ENCODE results near the gene BUB1. TPM values are rescaled to one million over a fixed set of nuclear protein-coding genes. Genes with fewer than 3 reads are reported as not detected.

BUB1 gene
- polyA plus RNA-seq, 2 of the 4 experiments (the other 2 are of a cell fraction), result 36.9 to 65.5 TPM

DNA sequence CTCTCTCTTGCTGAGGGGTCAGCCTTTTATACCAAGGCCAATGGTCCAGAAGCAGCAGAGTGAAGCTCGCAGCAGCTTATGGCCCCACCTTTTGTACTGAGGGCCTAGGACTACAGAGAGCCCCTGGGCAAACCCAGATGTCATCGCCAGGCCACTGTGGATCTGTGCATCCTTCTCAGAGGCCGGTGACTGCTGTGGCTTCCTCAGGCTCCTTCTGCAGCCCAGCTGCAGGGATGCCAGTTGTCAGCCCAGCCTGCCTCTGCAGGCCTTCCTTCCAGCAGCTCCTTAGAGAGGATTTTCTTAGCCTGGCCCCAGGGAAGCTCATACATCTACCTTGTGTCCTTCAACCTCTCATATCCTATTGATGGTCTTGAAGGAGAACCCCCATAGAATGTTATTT, 48.0 kb upstream of the BUB1 start:
- ChIA-PET CTCF (no interaction called here), POLR2A (no interaction called here)
- no peak for DNase-seq (ENCODE audit: low read depth in 1 of 2, low spot score in 1 of 2)
- H3K9me3 ChIP-seq, result no peaks in the 10 kb centered on the region
- 40% methylated on average over 1 of the region's 3 CpGs for WGBS (ENCODE audit: missing lambda C conversion rate)
- H3K4me2 ChIP-seq, result no peak overlapping the region
- peak in 1 of 2 experiments; percentile 45; a peak in 3 of 6 replicates for ATAC-seq
- H3K4me3 ChIP-seq, result no peak overlapping the region
- H3K4me1 ChIP-seq, result no peaks in the 10 kb centered on the region
- FAIRE-seq, result no peak
- no peak overlapping the region for H3K27ac ChIP-seq
- TF ChIP-seq, protein P1, sequence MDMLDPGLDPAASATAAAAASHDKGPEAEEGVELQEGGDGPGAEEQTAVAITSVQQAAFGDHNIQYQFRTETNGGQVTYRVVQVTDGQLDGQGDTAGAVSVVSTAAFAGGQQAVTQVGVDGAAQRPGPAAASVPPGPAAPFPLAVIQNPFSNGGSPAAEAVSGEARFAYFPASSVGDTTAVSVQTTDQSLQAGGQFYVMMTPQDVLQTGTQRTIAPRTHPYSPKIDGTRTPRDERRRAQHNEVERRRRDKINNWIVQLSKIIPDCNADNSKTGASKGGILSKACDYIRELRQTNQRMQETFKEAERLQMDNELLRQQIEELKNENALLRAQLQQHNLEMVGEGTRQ (IDR thresholded peaks at IDR 0.05), result no peak
- no peak for TF ChIP-seq ESRRA (IDR thresholded peaks at IDR 0.05; ENCODE audit: borderline replicate concordance, low read length)
- no peak for TF ChIP-seq HOXB5 (CRISPR knock-in tag; IDR thresholded peaks at IDR 0.05)
- no peak for TF ChIP-seq HOXB13 (CRISPR knock-in tag; IDR thresholded peaks at IDR 0.05; ENCODE audit: low read depth)
- TF ChIP-seq, protein P2, sequence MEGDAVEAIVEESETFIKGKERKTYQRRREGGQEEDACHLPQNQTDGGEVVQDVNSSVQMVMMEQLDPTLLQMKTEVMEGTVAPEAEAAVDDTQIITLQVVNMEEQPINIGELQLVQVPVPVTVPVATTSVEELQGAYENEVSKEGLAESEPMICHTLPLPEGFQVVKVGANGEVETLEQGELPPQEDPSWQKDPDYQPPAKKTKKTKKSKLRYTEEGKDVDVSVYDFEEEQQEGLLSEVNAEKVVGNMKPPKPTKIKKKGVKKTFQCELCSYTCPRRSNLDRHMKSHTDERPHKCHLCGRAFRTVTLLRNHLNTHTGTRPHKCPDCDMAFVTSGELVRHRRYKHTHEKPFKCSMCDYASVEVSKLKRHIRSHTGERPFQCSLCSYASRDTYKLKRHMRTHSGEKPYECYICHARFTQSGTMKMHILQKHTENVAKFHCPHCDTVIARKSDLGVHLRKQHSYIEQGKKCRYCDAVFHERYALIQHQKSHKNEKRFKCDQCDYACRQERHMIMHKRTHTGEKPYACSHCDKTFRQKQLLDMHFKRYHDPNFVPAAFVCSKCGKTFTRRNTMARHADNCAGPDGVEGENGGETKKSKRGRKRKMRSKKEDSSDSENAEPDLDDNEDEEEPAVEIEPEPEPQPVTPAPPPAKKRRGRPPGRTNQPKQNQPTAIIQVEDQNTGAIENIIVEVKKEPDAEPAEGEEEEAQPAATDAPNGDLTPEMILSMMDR (IDR thresholded peaks at IDR 0.05), result no peak
- no peak for TF ChIP-seq HEYL (CRISPR knock-in tag; IDR thresholded peaks at IDR 0.05)
- TF ChIP-seq EHMT2 (IDR thresholded peaks at IDR 0.05; ENCODE audit: low read depth), result no peak
- no peak for TF ChIP-seq EHF (CRISPR knock-in tag; IDR thresholded peaks at IDR 0.05)
- TF ChIP-seq RARB (CRISPR knock-in tag; IDR thresholded peaks at IDR 0.05), result no peak
- TF ChIP-seq, protein P3, sequence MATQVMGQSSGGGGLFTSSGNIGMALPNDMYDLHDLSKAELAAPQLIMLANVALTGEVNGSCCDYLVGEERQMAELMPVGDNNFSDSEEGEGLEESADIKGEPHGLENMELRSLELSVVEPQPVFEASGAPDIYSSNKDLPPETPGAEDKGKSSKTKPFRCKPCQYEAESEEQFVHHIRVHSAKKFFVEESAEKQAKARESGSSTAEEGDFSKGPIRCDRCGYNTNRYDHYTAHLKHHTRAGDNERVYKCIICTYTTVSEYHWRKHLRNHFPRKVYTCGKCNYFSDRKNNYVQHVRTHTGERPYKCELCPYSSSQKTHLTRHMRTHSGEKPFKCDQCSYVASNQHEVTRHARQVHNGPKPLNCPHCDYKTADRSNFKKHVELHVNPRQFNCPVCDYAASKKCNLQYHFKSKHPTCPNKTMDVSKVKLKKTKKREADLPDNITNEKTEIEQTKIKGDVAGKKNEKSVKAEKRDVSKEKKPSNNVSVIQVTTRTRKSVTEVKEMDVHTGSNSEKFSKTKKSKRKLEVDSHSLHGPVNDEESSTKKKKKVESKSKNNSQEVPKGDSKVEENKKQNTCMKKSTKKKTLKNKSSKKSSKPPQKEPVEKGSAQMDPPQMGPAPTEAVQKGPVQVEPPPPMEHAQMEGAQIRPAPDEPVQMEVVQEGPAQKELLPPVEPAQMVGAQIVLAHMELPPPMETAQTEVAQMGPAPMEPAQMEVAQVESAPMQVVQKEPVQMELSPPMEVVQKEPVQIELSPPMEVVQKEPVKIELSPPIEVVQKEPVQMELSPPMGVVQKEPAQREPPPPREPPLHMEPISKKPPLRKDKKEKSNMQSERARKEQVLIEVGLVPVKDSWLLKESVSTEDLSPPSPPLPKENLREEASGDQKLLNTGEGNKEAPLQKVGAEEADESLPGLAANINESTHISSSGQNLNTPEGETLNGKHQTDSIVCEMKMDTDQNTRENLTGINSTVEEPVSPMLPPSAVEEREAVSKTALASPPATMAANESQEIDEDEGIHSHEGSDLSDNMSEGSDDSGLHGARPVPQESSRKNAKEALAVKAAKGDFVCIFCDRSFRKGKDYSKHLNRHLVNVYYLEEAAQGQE (IDR thresholded peaks at IDR 0.05), result no peak
- TF ChIP-seq, protein P4, sequence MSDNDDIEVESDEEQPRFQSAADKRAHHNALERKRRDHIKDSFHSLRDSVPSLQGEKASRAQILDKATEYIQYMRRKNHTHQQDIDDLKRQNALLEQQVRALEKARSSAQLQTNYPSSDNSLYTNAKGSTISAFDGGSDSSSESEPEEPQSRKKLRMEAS (IDR thresholded peaks at IDR 0.05), result no peak
- no peak for TF ChIP-seq CBX8 (IDR thresholded peaks at IDR 0.05)

DNA sequence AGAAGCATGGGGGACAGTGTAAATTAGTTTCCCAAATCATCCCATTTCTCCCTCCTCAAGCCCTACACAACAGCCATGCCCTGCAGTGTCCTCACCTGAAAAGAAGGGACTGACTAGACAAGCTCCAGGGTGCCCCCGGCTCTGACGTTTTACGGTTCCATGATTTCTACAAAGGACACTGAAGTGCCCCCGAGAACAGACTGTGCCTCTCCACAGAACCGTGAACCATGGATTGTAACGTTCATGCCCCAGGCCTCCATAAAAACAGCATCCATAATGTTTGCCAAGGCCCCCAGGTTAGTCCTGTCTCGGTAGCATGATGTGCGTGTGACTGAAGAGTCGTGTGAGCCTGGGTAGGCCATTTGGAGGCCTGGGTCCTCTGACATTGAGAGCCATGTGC, 47.5 kb upstream of the BUB1 start:
- CTCF ChIA-PET, result no interaction called here
- H3K4me1 ChIP-seq, result no peaks in the 10 kb centered on the region
- POLR2A ChIA-PET, result no interaction called here
- ATAC-seq (no peak), DNase-seq (ENCODE audit: low read depth in 1 of 2, low spot score in 1 of 2) (no peak), FAIRE-seq (no peak)
- no peak overlapping the region for H3K27ac ChIP-seq
- WGBS (ENCODE audit: missing lambda C conversion rate), result 40% methylated on average over 9 of the region's 9 CpGs
- H3K4me2 ChIP-seq, result no peak overlapping the region
- no peak overlapping the region for H3K4me3 ChIP-seq
- H3K9me3 ChIP-seq, result no peaks in the 10 kb centered on the region
- TF ChIP-seq, protein P5, sequence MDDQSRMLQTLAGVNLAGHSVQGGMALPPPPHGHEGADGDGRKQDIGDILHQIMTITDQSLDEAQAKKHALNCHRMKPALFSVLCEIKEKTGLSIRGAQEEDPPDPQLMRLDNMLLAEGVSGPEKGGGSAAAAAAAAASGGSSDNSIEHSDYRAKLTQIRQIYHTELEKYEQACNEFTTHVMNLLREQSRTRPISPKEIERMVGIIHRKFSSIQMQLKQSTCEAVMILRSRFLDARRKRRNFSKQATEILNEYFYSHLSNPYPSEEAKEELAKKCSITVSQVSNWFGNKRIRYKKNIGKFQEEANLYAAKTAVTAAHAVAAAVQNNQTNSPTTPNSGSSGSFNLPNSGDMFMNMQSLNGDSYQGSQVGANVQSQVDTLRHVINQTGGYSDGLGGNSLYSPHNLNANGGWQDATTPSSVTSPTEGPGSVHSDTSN (IDR thresholded peaks at IDR 0.05), result no peak
- no peak for TF ChIP-seq RAD21 (conservative IDR thresholded peaks at IDR 0.05 in 1 of 2, IDR thresholded peaks at IDR 0.05 in 1 of 2)
- TF ChIP-seq ESRRA (IDR thresholded peaks at IDR 0.05; ENCODE audit: borderline replicate concordance, low read length), result no peak
- no peak for TF ChIP-seq HOXB13 (CRISPR knock-in tag; IDR thresholded peaks at IDR 0.05; ENCODE audit: low read depth)
- TF ChIP-seq, protein P6, sequence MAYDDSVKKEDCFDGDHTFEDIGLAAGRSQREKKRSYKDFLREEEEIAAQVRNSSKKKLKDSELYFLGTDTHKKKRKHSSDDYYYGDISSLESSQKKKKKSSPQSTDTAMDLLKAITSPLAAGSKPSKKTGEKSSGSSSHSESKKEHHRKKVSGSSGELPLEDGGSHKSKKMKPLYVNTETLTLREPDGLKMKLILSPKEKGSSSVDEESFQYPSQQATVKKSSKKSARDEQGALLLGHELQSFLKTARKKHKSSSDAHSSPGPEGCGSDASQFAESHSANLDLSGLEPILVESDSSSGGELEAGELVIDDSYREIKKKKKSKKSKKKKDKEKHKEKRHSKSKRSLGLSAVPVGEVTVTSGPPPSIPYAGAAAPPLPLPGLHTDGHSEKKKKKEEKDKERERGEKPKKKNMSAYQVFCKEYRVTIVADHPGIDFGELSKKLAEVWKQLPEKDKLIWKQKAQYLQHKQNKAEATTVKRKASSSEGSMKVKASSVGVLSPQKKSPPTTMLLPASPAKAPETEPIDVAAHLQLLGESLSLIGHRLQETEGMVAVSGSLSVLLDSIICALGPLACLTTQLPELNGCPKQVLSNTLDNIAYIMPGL (CRISPR knock-in tag; IDR thresholded peaks at IDR 0.05; ENCODE audit: borderline replicate concordance), result no peak
- TF ChIP-seq, protein P7, sequence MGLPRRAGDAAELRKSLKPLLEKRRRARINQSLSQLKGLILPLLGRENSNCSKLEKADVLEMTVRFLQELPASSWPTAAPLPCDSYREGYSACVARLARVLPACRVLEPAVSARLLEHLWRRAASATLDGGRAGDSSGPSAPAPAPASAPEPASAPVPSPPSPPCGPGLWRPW (IDR thresholded peaks at IDR 0.05), result no peak
- no peak for TF ChIP-seq FOSB (CRISPR knock-in tag; IDR thresholded peaks at IDR 0.05)
- no peak for TF ChIP-seq HEYL (CRISPR knock-in tag; IDR thresholded peaks at IDR 0.05)
- TF ChIP-seq POLR2AphosphoS2 (conservative IDR thresholded peaks at IDR 0.05; ENCODE audit: low read length), result no peak
- TF ChIP-seq, protein P1 (IDR thresholded peaks at IDR 0.05), result no peak
- no peak for TF ChIP-seq CEBPB (IDR thresholded peaks at IDR 0.05)
- no peak for TF ChIP-seq CBX2 (IDR thresholded peaks at IDR 0.05; ENCODE audit: borderline replicate concordance, low read depth)
- no peak for TF ChIP-seq ZFP36 (IDR thresholded peaks at IDR 0.05; ENCODE audit: borderline replicate concordance, partially characterized antibody)
- TF ChIP-seq, protein P4 (IDR thresholded peaks at IDR 0.05), result no peak
- no peak for TF ChIP-seq SREBF2 (IDR thresholded peaks at IDR 0.05)
- TF ChIP-seq EHMT2 (IDR thresholded peaks at IDR 0.05; ENCODE audit: low read depth), result no peak
- TF ChIP-seq, protein P8, sequence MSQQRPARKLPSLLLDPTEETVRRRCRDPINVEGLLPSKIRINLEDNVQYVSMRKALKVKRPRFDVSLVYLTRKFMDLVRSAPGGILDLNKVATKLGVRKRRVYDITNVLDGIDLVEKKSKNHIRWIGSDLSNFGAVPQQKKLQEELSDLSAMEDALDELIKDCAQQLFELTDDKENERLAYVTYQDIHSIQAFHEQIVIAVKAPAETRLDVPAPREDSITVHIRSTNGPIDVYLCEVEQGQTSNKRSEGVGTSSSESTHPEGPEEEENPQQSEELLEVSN (IDR thresholded peaks at IDR 0.05; ENCODE audit: borderline replicate concordance, low read depth), result no peak
- TF ChIP-seq HDAC2 (IDR thresholded peaks at IDR 0.05), result no peak
- TF ChIP-seq KDM5A (IDR thresholded peaks at IDR 0.05), result no peak

Data from A549 (cell line).